CD4-positive, alpha-beta T cell (primary cell): Measurements from ENCODE around the gene SLCO2A1. TPM values are rescaled to one million over a fixed set of nuclear protein-coding genes. Genes with fewer than 3 reads are reported as not detected.

Experiments
- ATAC-seq: fragments of 200-7000 bp; cut with Tn5 transposase; one replicate; pipeline ENCODE4 v1.10.0; 2022; ENCODE audit warnings: mild to moderate bottlenecking; ENCODE audit not compliant: poor library complexity
- CTCF ChIA-PET: fragments of 350-600 bp; sonication (Branson Sonifier 250); formaldehyde crosslinking; loops from one replicate; lab custom pipeline; 2021; ENCODE audit warnings: antibody characterized with exemption, inconsistent platforms; lab: Charles Lee
- POLR2A ChIA-PET: fragments of 350-600 bp; sonication (Branson Sonifier 250); formaldehyde crosslinking; loops from one replicate; lab custom pipeline; 2021; ENCODE audit warnings: antibody characterized with exemption, inconsistent platforms; lab: Charles Lee
- DNase-seq, 14 experiments: peaks; one replicate each; pipeline ENCODE4 v3.0.0-alpha.2; 2013 to 2020; ENCODE audit warnings: mixed read lengths in 2 of 14
- H3K27ac ChIP-seq, 2 donors: one replicate each; pipeline versions ENCODE4 v1.5.1 to v1.7.0; 2013; ENCODE audit warnings: low read length in 2 of 2, low read depth in 1 of 2, mild to moderate bottlenecking in 1 of 2
- H3K27me3 ChIP-seq, 2 experiments: 1 replicate in 1 of 2; 2 replicates in 1 of 2; pipeline versions ENCODE4 v1.6.1 to v1.7.0; 2013; ENCODE audit warnings: low read length in 2 of 2, control low read depth in 1 of 2, mild to moderate bottlenecking in 1 of 2, moderate library complexity in 1 of 2; ENCODE audit not compliant: insufficient read depth in 2 of 2, control insufficient read depth in 1 of 2
- H3K36me3 ChIP-seq: one replicate; pipeline ENCODE4 v1.6.1; 2013; ENCODE audit warnings: low read length, control low read depth; ENCODE audit not compliant: insufficient read depth
- H3K4me1 ChIP-seq: one replicate; pipeline ENCODE4 v1.6.1; 2013; ENCODE audit warnings: low read length, control low read depth; ENCODE audit not compliant: insufficient read depth
- H3K4me3 ChIP-seq: one replicate; pipeline ENCODE4 v1.5.1; 2013; ENCODE audit warnings: mild to moderate bottlenecking, low read length, moderate library complexity
- H3K9me3 ChIP-seq, 2 experiments: 1 replicate in 1 of 2; 2 replicates in 1 of 2; pipeline versions ENCODE4 v1.6.1 to v1.7.0; 2013; ENCODE audit warnings: low read length in 2 of 2, mild to moderate bottlenecking in 2 of 2, control low read depth in 1 of 2, moderate library complexity in 1 of 2; ENCODE audit not compliant: control insufficient read depth in 1 of 2, insufficient read depth in 1 of 2
- H3K27ac Mint-ChIP-seq: one replicate; pipeline ENCODE4 v1.8.0; 2020; ENCODE audit warnings: mixed read lengths
- H3K27me3 Mint-ChIP-seq: one replicate; pipeline ENCODE4 v1.8.0; 2021; ENCODE audit warnings: mixed read lengths
- H3K36me3 Mint-ChIP-seq: one replicate; pipeline ENCODE4 v1.8.0; 2021; ENCODE audit warnings: low read depth, mixed read lengths
- H3K4me1 Mint-ChIP-seq: one replicate; pipeline ENCODE4 v1.8.0; 2021; ENCODE audit warnings: low read depth, mixed read lengths
- H3K4me3 Mint-ChIP-seq: one replicate; pipeline ENCODE4 v1.8.0; 2020; ENCODE audit warnings: mild to moderate bottlenecking, mixed read lengths
- H3K9me3 Mint-ChIP-seq: one replicate; pipeline ENCODE4 v1.8.0; 2020; ENCODE audit warnings: mixed read lengths
- CTCF ChIP-seq: fragments of 200-600 bp; IDR thresholded peaks from one replicate; pipeline ENCODE4 v1.8.0; 2022; ENCODE audit warnings: antibody characterized with exemption, mild to moderate bottlenecking
- intact Hi-C, 2 experiments: fragments of 100-400 bp; cut with DNase I in 1 of 2; cut with micrococcal nuclease in 1 of 2; formaldehyde crosslinking; loops; one replicate each; pipeline versions ENCODE4 v1.15.1 to v1.9.0; 2023 to 2025; cut with DNase I, micrococcal nuclease
- total RNA-seq, 174 experiments: library from RNA in 2 of 174; stranded (reverse) in 2 of 174; gene quantifications; one replicate each; pipeline ENCODE4 v1.2.3 and lab custom pipeline; 2021 to 2026

Gene SLCO2A1
- total RNA-seq, 2 experiments from 2014 or later = not detected

GRCh38 chr3:133983576-133984560, 45.9 kb downstream of the SLCO2A1 start:
- ATAC-seq = no peak
- CTCF ChIA-PET = no interaction called here
- no peaks in the 10 kb centered on the region for H3K9me3 ChIP-seq

GRCh38 chr3:133983126-133983525, 46.6 kb downstream of the SLCO2A1 start:
- no peak for ATAC-seq
- no peaks in the 10 kb centered on the region for H3K36me3 ChIP-seq
- TF ChIP-seq CTCF = no peak
- no peaks in the 10 kb centered on the region for H3K9me3 ChIP-seq
- no peaks in the 10 kb centered on the region for H3K4me1 ChIP-seq
- H3K27ac ChIP-seq = no peak overlapping the region
- ChIA-PET CTCF (no interaction called here), POLR2A (no interaction called here)
- H3K36me3 Mint-ChIP-seq = no peaks in the 10 kb centered on the region
- no peaks in the 10 kb centered on the region for H3K27me3 Mint-ChIP-seq
- H3K9me3 Mint-ChIP-seq = no peaks in the 10 kb centered on the region
- peaks cover 0 to 4% of the 10 kb centered on the region in 2 experiments for H3K27me3 ChIP-seq
- no peak for DNase-seq
- H3K4me3 ChIP-seq = no peak overlapping the region
- H3K4me3 Mint-ChIP-seq = no peak overlapping the region
- intact Hi-C loops = no loop called here
- H3K27ac Mint-ChIP-seq = no peak overlapping the region
- no peaks in the 10 kb centered on the region for H3K4me1 Mint-ChIP-seq

More at GRCh38 chr3:133983576-133984560, 45.9 kb downstream of the SLCO2A1 start:
- no peak for TF ChIP-seq CTCF
- Mint-ChIP-seq H3K9me3 (no peaks in the 10 kb centered on the region), H3K27ac (no peak overlapping the region), H3K4me1 (no peaks in the 10 kb centered on the region), H3K27me3 (no peaks in the 10 kb centered on the region), H3K4me3 (no peak overlapping the region), H3K36me3 (no peaks in the 10 kb centered on the region)
- Histone ChIP-seq H3K27ac (no peak overlapping the region), H3K4me3 (no peak overlapping the region), H3K27me3 (peaks cover 0 to 4% of the 10 kb centered on the region in 2 experiments), H3K4me1 (no peaks in the 10 kb centered on the region), H3K36me3 (no peaks in the 10 kb centered on the region)
- DNase-seq = no peak
- intact Hi-C loops = no loop called here
- POLR2A ChIA-PET = interaction anchor here (0.5 kb wide), 1 partner anchor 9 kb away, joined by 3 read pairs; no protein-coding TSS in a partner anchor

GRCh38 chr3:133980550-133980949, 49.2 kb downstream of the SLCO2A1 start:
- H3K27me3 ChIP-seq = peaks cover 0 to 2% of the 10 kb centered on the region in 2 experiments
- H3K27ac Mint-ChIP-seq = no peak overlapping the region
- no peaks in the 10 kb centered on the region for H3K27me3 Mint-ChIP-seq
- no peaks in the 10 kb centered on the region for H3K4me1 ChIP-seq
- ATAC-seq (no peak), DNase-seq (no peak)
- H3K36me3 Mint-ChIP-seq = no peaks in the 10 kb centered on the region
- H3K9me3 Mint-ChIP-seq = no peaks in the 10 kb centered on the region
- H3K27ac ChIP-seq = no peak overlapping the region
- no peaks in the 10 kb centered on the region for H3K36me3 ChIP-seq
- H3K4me3 Mint-ChIP-seq = no peak overlapping the region
- intact Hi-C loops = no loop called here
- ChIA-PET POLR2A (no interaction called here), CTCF (no interaction called here)
- no peaks in the 10 kb centered on the region for H3K4me1 Mint-ChIP-seq
- H3K9me3 ChIP-seq = no peaks in the 10 kb centered on the region
- no peak overlapping the region for H3K4me3 ChIP-seq
- TF ChIP-seq CTCF = no peak
